SH-SY5Y (cell line): ENCODE measurements around the gene RPAP2.
A peak's percentile ranks its signal among the peaks of the same experiment; 100 is the strongest.

ENCODE experiments used
- GATA2 ChIP-seq: IDR thresholded peaks from 2 replicates; pipeline ENCODE4 v1.6.1; 2011; ENCODE audit warnings: mild to moderate bottlenecking, low read depth, low read length
- GATA3 ChIP-seq: IDR thresholded peaks from 2 replicates; pipeline ENCODE4 v1.6.1; 2011; ENCODE audit warnings: low read depth, mild to moderate bottlenecking, low read length, moderate library complexity

- TF ChIP-seq GATA3 = no peak
- TF ChIP-seq GATA2 = 0 out of 2 replicates have a peak, but pooled peaks have one; percentile 9
These were observed at the start of gene RPAP2, which contains the start of gene GLMN for GRCh38 chr1:92298573-92299476.
